Measurements from ENCODE around the gene VMAC. TPM values are rescaled to one million over a fixed set of nuclear protein-coding genes. Genes with fewer than 3 reads are reported as not detected.

Gene VMAC
- total and polyA plus RNA-seq, 2 donors (not counting 1 experiment from before 2014, with no cell fraction given) = 27.1 to 27.2 TPM

GRCh38 chr19:5918463-5919079, 13.9 kb downstream of the VMAC start:
- TF ChIP-seq, protein P1, sequence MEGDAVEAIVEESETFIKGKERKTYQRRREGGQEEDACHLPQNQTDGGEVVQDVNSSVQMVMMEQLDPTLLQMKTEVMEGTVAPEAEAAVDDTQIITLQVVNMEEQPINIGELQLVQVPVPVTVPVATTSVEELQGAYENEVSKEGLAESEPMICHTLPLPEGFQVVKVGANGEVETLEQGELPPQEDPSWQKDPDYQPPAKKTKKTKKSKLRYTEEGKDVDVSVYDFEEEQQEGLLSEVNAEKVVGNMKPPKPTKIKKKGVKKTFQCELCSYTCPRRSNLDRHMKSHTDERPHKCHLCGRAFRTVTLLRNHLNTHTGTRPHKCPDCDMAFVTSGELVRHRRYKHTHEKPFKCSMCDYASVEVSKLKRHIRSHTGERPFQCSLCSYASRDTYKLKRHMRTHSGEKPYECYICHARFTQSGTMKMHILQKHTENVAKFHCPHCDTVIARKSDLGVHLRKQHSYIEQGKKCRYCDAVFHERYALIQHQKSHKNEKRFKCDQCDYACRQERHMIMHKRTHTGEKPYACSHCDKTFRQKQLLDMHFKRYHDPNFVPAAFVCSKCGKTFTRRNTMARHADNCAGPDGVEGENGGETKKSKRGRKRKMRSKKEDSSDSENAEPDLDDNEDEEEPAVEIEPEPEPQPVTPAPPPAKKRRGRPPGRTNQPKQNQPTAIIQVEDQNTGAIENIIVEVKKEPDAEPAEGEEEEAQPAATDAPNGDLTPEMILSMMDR (IDR thresholded peaks at IDR 0.05) = no peak
- TF ChIP-seq EZH2 (IDR thresholded peaks at IDR 0.05; ENCODE audit: borderline replicate concordance, insufficient read depth, low read depth, low read length, poor library complexity, severe bottlenecking) = no peak
- Histone ChIP-seq H3K36me3 (replicated peaks in 1 of 2; ENCODE audit: control extremely low read depth in 1 of 2, control insufficient read depth in 1 of 2, extremely low read depth in 1 of 2, insufficient read depth in 2 of 2, low read length in 1 of 2) (peaks cover 0 to 70% of the 10 kb centered on the region in 2 experiments), H3K27ac (ENCODE audit: low read length in 2 of 2) (no peak overlapping the region), H3K9ac (ENCODE audit: low read length) (no peak overlapping the region), H4K20me1 (ENCODE audit: control insufficient read depth, insufficient read depth, low read length, poor library complexity, severe bottlenecking) (peaks cover 6% of the 10 kb centered on the region), H2AFZ (ENCODE audit: insufficient read depth, low read depth, low read length, poor library complexity, severe bottlenecking) (no peak overlapping the region), H3K9me3 (ENCODE audit: control extremely low read depth in 1 of 3, control insufficient read depth in 2 of 3, insufficient read depth in 1 of 3, low read length in 2 of 3) (peaks cover 0 to 3% (median 0%) of the 10 kb centered on the region in 3 donors), H3K4me1 (ENCODE audit: control insufficient read depth in 2 of 2, insufficient read depth in 2 of 2, low read length in 2 of 2) (no peaks in the 10 kb centered on the region), H3K4me2 (replicated peaks; ENCODE audit: low read depth, low read length, poor library complexity, severe bottlenecking) (no peak overlapping the region), H3K4me3 (ENCODE audit: control extremely low read depth in 1 of 5, extremely low read depth in 1 of 5, insufficient read depth in 1 of 5, low read depth in 2 of 5, low read length in 4 of 5) (no peak overlapping the region), H3K79me2 (ENCODE audit: control insufficient read depth, insufficient read depth, low read length) (no peaks in the 10 kb centered on the region), H3K27me3 (replicated peaks in 1 of 4; ENCODE audit: control extremely low read depth in 1 of 4, control insufficient read depth in 3 of 4, insufficient read depth in 4 of 4, low read length in 3 of 4) (no peaks in the 10 kb centered on the region)
- ATAC-seq (ENCODE audit: low read depth) (no peak), DNase-seq (no peak)
- no peaks in the 10 kb centered on the region for H3K4me1 Mint-ChIP-seq
- no peaks in the 10 kb centered on the region for H3K9me3 Mint-ChIP-seq (ENCODE audit: insufficient read depth)
- H3K27me3 Mint-ChIP-seq = no peaks in the 10 kb centered on the region
- ChIA-PET CTCF (no interaction called here), POLR2A (interaction anchor here (0.6 kb wide), 1 partner anchor 138 kb away, joined by 3 read pairs; no protein-coding TSS in a partner anchor)
- no peak overlapping the region for H3K27ac Mint-ChIP-seq
- H3K4me3 Mint-ChIP-seq = no peak overlapping the region
- intact Hi-C loops (cut with micrococcal nuclease) = no loop called here
- 97% methylated on average over 20 of the region's 20 CpGs for WGBS (ENCODE audit: insufficient coverage)

GRCh38 chr19:5921516-5922160, 17.0 kb downstream of the VMAC start:
- no peak overlapping the region for H3K4me2 ChIP-seq (replicated peaks; ENCODE audit: low read depth, low read length, poor library complexity, severe bottlenecking)
- intact Hi-C loops (cut with micrococcal nuclease) = no loop called here

More at GRCh38 chr19:5921516-5922160, 17.0 kb downstream of the VMAC start:
- no peaks in the 10 kb centered on the region for H3K9me3 ChIP-seq (ENCODE audit: control extremely low read depth in 1 of 3, control insufficient read depth in 2 of 3, insufficient read depth in 1 of 3, low read length in 2 of 3)
- no peak overlapping the region for H2AFZ ChIP-seq (ENCODE audit: insufficient read depth, low read depth, low read length, poor library complexity, severe bottlenecking)
- H3K4me3 ChIP-seq (ENCODE audit: control extremely low read depth in 1 of 5, extremely low read depth in 1 of 5, insufficient read depth in 1 of 5, low read depth in 2 of 5, low read length in 4 of 5) = no peak overlapping the region
- ChIA-PET CTCF (interaction anchor here (1.4 kb wide), 1 partner anchor 46 kb away, joined by 3 read pairs; no protein-coding TSS in a partner anchor), POLR2A (no interaction called here)
- DNase-seq = no peak
- H3K27me3 Mint-ChIP-seq = no peaks in the 10 kb centered on the region
- H4K20me1 ChIP-seq (ENCODE audit: control insufficient read depth, insufficient read depth, low read length, poor library complexity, severe bottlenecking) = peaks cover 5% of the 10 kb centered on the region
- no peaks in the 10 kb centered on the region for H3K4me1 Mint-ChIP-seq
- ATAC-seq (ENCODE audit: low read depth) = no peak
- WGBS (ENCODE audit: insufficient coverage) = 96% methylated on average over 17 of the region's 21 CpGs
- TF ChIP-seq, protein P1 (IDR thresholded peaks at IDR 0.05) = no peak
- TF ChIP-seq EZH2 (IDR thresholded peaks at IDR 0.05; ENCODE audit: borderline replicate concordance, insufficient read depth, low read depth, low read length, poor library complexity, severe bottlenecking) = no peak
- no peaks in the 10 kb centered on the region for H3K4me1 ChIP-seq (ENCODE audit: control insufficient read depth in 2 of 2, insufficient read depth in 2 of 2, low read length in 2 of 2)
- no peak overlapping the region for H3K27ac ChIP-seq (ENCODE audit: low read length in 2 of 2)
- no peak overlapping the region for H3K27ac Mint-ChIP-seq
- no peaks in the 10 kb centered on the region for H3K79me2 ChIP-seq (ENCODE audit: control insufficient read depth, insufficient read depth, low read length)
- no peak overlapping the region for H3K4me3 Mint-ChIP-seq
- H3K27me3 ChIP-seq (replicated peaks in 1 of 4; ENCODE audit: control extremely low read depth in 1 of 4, control insufficient read depth in 3 of 4, insufficient read depth in 4 of 4, low read length in 3 of 4) = no peaks in the 10 kb centered on the region
- no peak overlapping the region for H3K9ac ChIP-seq (ENCODE audit: low read length)
- no peaks in the 10 kb centered on the region for H3K9me3 Mint-ChIP-seq (ENCODE audit: insufficient read depth)
- H3K36me3 ChIP-seq (replicated peaks in 1 of 2; ENCODE audit: control extremely low read depth in 1 of 2, control insufficient read depth in 1 of 2, extremely low read depth in 1 of 2, insufficient read depth in 2 of 2, low read length in 1 of 2) = peaks cover 0 to 77% of the 10 kb centered on the region in 2 experiments

All from B cell (primary cell).